ENCODE results near the gene CYP2B6. TPM values are rescaled to one million over a fixed set of nuclear protein-coding genes. Genes with fewer than 3 reads are reported as not detected.
"Not testable (repeated sequence)": the region's sequence is repeated elsewhere in the genome, so short reads cannot be mapped to it uniquely, and the experiment has no call there.

The CYP2B6 gene
- total RNA-seq, 1 experiment from 2014 or later: not detected

DNA sequence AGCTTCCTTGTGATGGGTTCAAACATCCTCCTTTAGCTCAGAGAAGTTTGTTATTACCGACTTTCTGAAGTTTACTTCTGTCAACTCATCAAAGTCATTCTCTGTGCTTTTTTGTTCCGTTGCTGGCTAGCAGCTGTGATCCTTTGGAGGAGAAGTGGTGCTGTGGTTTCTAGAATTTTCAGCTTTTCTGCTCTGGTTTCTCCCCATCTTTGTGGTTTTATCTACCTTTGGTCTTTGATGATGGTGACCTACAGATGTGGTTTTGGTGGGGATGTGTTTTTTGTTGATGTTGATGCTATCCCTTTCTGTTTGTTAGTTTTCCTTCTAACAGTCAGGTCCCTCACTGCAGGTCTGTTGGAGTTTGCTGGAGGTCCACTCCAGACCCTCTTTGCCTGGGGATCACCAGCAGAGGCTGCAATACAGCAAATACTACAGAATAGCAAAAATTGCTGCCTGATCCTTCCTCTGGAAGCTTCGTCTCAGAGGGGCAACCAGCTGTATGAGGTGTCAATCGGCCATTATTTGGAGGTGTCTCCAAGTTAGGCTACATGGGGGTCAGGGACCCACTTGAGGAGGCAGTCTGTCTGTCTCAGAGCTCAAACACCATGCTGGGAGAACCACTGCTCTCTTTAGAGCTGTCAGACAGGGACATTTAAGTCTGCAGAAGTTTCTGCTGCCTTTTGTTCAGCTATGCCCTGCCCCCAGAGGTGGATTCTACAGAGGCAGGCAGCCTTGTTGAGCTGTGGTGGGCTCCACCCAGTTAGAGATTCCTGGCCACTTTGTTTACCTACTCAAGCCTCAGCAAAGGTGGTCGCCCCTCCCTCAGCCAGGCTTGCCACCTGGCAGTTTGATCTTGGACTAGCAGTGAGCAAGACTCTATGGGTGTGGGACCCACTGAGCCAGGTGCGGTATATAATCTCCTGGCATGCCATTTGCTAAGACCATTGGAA lies 20.4 kb upstream of the CYP2B6 start:
- not testable (repeated sequence) for H3K4me3 ChIP-seq (ENCODE audit: low read length); H3K9me3 ChIP-seq (ENCODE audit: low read length); H3K36me3 ChIP-seq (ENCODE audit: insufficient read depth, low read length); H3K9ac ChIP-seq (ENCODE audit: low read length); H3K4me2 ChIP-seq (ENCODE audit: low read depth, low read length, poor library complexity, severe bottlenecking); H3K4me1 ChIP-seq (ENCODE audit: low read length); DNase-seq; H3K27ac ChIP-seq (ENCODE audit: low read length); H3K27me3 ChIP-seq (ENCODE audit: low read length); H3K9me2 ChIP-seq (replicated peaks; ENCODE audit: insufficient read depth, low read length); H2AFZ ChIP-seq (ENCODE audit: low read length); H3K79me2 ChIP-seq (ENCODE audit: low read length); H4K20me1 ChIP-seq (ENCODE audit: insufficient read depth, low read depth, low read length)

GRCh38 chr19:40974633-40975037 lies 16.4 kb upstream of the CYP2B6 start:
- no peak overlapping the region for H3K4me2 ChIP-seq (ENCODE audit: low read depth, low read length, poor library complexity, severe bottlenecking)
- H3K9ac ChIP-seq (ENCODE audit: low read length): no peak overlapping the region
- H3K79me2 ChIP-seq (ENCODE audit: low read length): no peaks in the 10 kb centered on the region
- no peak overlapping the region for H2AFZ ChIP-seq (ENCODE audit: low read length)
- peak; percentile 90 for DNase-seq
- H3K4me3 ChIP-seq (ENCODE audit: low read length): no peak overlapping the region
- H3K27me3 ChIP-seq (ENCODE audit: low read length): no peaks in the 10 kb centered on the region
- H3K27ac ChIP-seq (ENCODE audit: low read length): no peak overlapping the region
- no peaks in the 10 kb centered on the region for H3K4me1 ChIP-seq (ENCODE audit: low read length)
- H4K20me1 ChIP-seq (ENCODE audit: insufficient read depth, low read depth, low read length): no peaks in the 10 kb centered on the region
- no peaks in the 10 kb centered on the region for H3K36me3 ChIP-seq (ENCODE audit: insufficient read depth, low read length)
- H3K9me3 ChIP-seq (ENCODE audit: low read length): no peaks in the 10 kb centered on the region
- no peaks in the 10 kb centered on the region for H3K9me2 ChIP-seq (replicated peaks; ENCODE audit: insufficient read depth, low read length)

- H3K27ac ChIP-seq (ENCODE audit: low read length): no peak overlapping the region
- no peak overlapping the region for H3K4me3 ChIP-seq (ENCODE audit: low read length)
- H3K79me2 ChIP-seq (ENCODE audit: low read length): no peaks in the 10 kb centered on the region
- DNase-seq: no peak
- no peaks in the 10 kb centered on the region for H3K9me3 ChIP-seq (ENCODE audit: low read length)
- no peak overlapping the region for H2AFZ ChIP-seq (ENCODE audit: low read length)
- H3K36me3 ChIP-seq (ENCODE audit: insufficient read depth, low read length): no peaks in the 10 kb centered on the region
- H3K4me1 ChIP-seq (ENCODE audit: low read length): no peaks in the 10 kb centered on the region
- H3K9ac ChIP-seq (ENCODE audit: low read length): no peak overlapping the region
- no peaks in the 10 kb centered on the region for H3K9me2 ChIP-seq (replicated peaks; ENCODE audit: insufficient read depth, low read length)
- H3K27me3 ChIP-seq (ENCODE audit: low read length): no peaks in the 10 kb centered on the region
- no peaks in the 10 kb centered on the region for H4K20me1 ChIP-seq (ENCODE audit: insufficient read depth, low read depth, low read length)
- H3K4me2 ChIP-seq (ENCODE audit: low read depth, low read length, poor library complexity, severe bottlenecking): no peak overlapping the region
Measured at GRCh38 chr19:40976134-40976533, 14.9 kb upstream of the CYP2B6 start.

GRCh38 chr19:40976724-40977123 lies 14.4 kb upstream of the CYP2B6 start:
- Histone ChIP-seq H3K4me3 (ENCODE audit: low read length) (no peak overlapping the region), H3K9me3 (ENCODE audit: low read length) (no peaks in the 10 kb centered on the region), H3K27ac (ENCODE audit: low read length) (no peak overlapping the region), H3K9ac (ENCODE audit: low read length) (no peak overlapping the region), H3K27me3 (ENCODE audit: low read length) (no peaks in the 10 kb centered on the region), H3K36me3 (ENCODE audit: insufficient read depth, low read length) (no peaks in the 10 kb centered on the region), H3K9me2 (replicated peaks; ENCODE audit: insufficient read depth, low read length) (no peaks in the 10 kb centered on the region), H3K79me2 (ENCODE audit: low read length) (no peaks in the 10 kb centered on the region), H4K20me1 (ENCODE audit: insufficient read depth, low read depth, low read length) (no peaks in the 10 kb centered on the region), H3K4me2 (ENCODE audit: low read depth, low read length, poor library complexity, severe bottlenecking) (no peak overlapping the region), H3K4me1 (ENCODE audit: low read length) (no peaks in the 10 kb centered on the region), H2AFZ (ENCODE audit: low read length) (no peak overlapping the region)
- no peak for DNase-seq

GRCh38 chr19:40979759-40980158 lies 11.3 kb upstream of the CYP2B6 start:
- not testable (repeated sequence) for DNase-seq; H3K4me3 ChIP-seq (ENCODE audit: low read length); H3K27me3 ChIP-seq (ENCODE audit: low read length); H3K9me3 ChIP-seq (ENCODE audit: low read length); H4K20me1 ChIP-seq (ENCODE audit: insufficient read depth, low read depth, low read length); H3K27ac ChIP-seq (ENCODE audit: low read length); H3K36me3 ChIP-seq (ENCODE audit: insufficient read depth, low read length); H3K9ac ChIP-seq (ENCODE audit: low read length); H2AFZ ChIP-seq (ENCODE audit: low read length); H3K4me2 ChIP-seq (ENCODE audit: low read depth, low read length, poor library complexity, severe bottlenecking); H3K79me2 ChIP-seq (ENCODE audit: low read length); H3K4me1 ChIP-seq (ENCODE audit: low read length); H3K9me2 ChIP-seq (replicated peaks; ENCODE audit: insufficient read depth, low read length)

GRCh38 chr19:40980743-40981442 lies 10.2 kb upstream of the CYP2B6 start:
- not testable (repeated sequence) for H3K79me2 ChIP-seq (ENCODE audit: low read length); H3K9me2 ChIP-seq (replicated peaks; ENCODE audit: insufficient read depth, low read length); H3K9me3 ChIP-seq (ENCODE audit: low read length); H3K4me3 ChIP-seq (ENCODE audit: low read length); H3K4me2 ChIP-seq (ENCODE audit: low read depth, low read length, poor library complexity, severe bottlenecking); H3K27me3 ChIP-seq (ENCODE audit: low read length); H3K27ac ChIP-seq (ENCODE audit: low read length); H4K20me1 ChIP-seq (ENCODE audit: insufficient read depth, low read depth, low read length); DNase-seq; H2AFZ ChIP-seq (ENCODE audit: low read length); H3K4me1 ChIP-seq (ENCODE audit: low read length); H3K36me3 ChIP-seq (ENCODE audit: insufficient read depth, low read length); H3K9ac ChIP-seq (ENCODE audit: low read length)

DNA sequence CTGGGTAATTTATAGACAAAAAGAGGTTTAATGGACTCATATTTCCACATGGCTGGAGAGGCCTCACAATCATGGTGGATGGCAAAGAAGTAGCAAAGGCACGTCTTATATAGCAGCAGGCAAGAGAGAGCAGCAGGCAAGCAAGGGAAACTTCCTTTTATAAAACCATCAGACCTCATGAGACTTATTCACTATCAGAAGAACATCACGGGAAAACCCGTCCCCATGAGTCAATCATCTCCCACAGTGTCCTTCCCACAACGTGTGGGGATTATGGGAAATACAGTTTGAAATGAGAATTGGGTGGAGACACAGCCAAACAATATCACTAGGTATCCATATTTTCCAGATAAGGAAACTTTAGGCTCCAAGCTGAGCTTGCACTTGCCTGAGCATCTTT lies 9.5 kb upstream of the CYP2B6 start:
- Histone ChIP-seq H3K9me2 (replicated peaks; ENCODE audit: insufficient read depth, low read length) (no peaks in the 10 kb centered on the region), H4K20me1 (ENCODE audit: insufficient read depth, low read depth, low read length) (no peaks in the 10 kb centered on the region), H3K27ac (ENCODE audit: low read length) (no peak overlapping the region), H3K4me3 (ENCODE audit: low read length) (no peak overlapping the region), H2AFZ (ENCODE audit: low read length) (no peak overlapping the region), H3K36me3 (ENCODE audit: insufficient read depth, low read length) (no peaks in the 10 kb centered on the region), H3K9ac (ENCODE audit: low read length) (no peak overlapping the region), H3K27me3 (ENCODE audit: low read length) (no peaks in the 10 kb centered on the region), H3K9me3 (ENCODE audit: low read length) (no peaks in the 10 kb centered on the region), H3K4me1 (ENCODE audit: low read length) (no peaks in the 10 kb centered on the region), H3K79me2 (ENCODE audit: low read length) (no peaks in the 10 kb centered on the region), H3K4me2 (ENCODE audit: low read depth, low read length, poor library complexity, severe bottlenecking) (no peak overlapping the region)
- DNase-seq: no peak

DNA sequence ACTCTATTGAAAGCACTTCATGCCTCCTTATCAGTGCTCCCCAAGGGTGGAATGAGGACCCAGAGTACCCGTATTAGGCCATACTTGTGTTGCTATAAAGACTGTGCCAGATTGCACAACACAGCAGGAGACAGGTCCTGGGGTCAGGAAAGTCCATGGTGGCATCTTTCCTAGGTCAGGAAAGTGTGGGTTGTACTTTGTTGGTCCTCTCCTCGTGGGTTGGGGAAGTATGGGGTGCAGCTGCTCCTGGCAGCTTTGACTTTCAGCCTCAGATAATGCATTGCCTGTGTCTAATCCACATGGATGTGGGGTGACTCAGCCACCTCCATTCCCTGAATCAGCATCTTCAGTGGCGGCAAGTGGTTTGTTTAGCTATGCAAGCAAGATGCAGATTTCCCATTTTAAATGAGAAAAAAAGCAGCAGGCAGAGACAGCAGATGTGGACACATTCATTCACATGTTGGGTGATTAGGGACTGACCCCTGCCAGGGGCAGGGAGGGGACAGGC lies 8.4 kb upstream of the CYP2B6 start:
- Histone ChIP-seq H3K36me3 (ENCODE audit: insufficient read depth, low read length) (no peaks in the 10 kb centered on the region), H3K9me3 (ENCODE audit: low read length) (no peaks in the 10 kb centered on the region)

More for the DNA sequence above, 8.4 kb upstream of the CYP2B6 start:
- Histone ChIP-seq H4K20me1 (ENCODE audit: insufficient read depth, low read depth, low read length) (no peaks in the 10 kb centered on the region), H2AFZ (ENCODE audit: low read length) (no peak overlapping the region), H3K9me2 (replicated peaks; ENCODE audit: insufficient read depth, low read length) (no peaks in the 10 kb centered on the region), H3K27ac (ENCODE audit: low read length) (no peak overlapping the region), H3K4me2 (ENCODE audit: low read depth, low read length, poor library complexity, severe bottlenecking) (no peak overlapping the region), H3K4me3 (ENCODE audit: low read length) (no peak overlapping the region), H3K4me1 (ENCODE audit: low read length) (no peaks in the 10 kb centered on the region), H3K27me3 (ENCODE audit: low read length) (no peaks in the 10 kb centered on the region), H3K79me2 (ENCODE audit: low read length) (no peaks in the 10 kb centered on the region), H3K9ac (ENCODE audit: low read length) (no peak overlapping the region)
- DNase-seq: no peak

Data from Karpas-422 (cell line).